ENCODE measurements around the gene COBL. TPM values are rescaled to one million over a fixed set of nuclear protein-coding genes. Genes with fewer than 3 reads are reported as not detected.
A peak's percentile ranks its signal among the peaks of the same experiment; 100 is the strongest.

The COBL gene
- total RNA-seq, 8 experiments from 2014 or later = 0.23 to 54.8 (median 4.3) TPM

- no peak overlapping the region for H3K4me3 ChIP-seq
- no peaks in the 10 kb centered on the region for H3K4me1 ChIP-seq (replicated peaks in 1 of 2)
- in situ Hi-C loops (cut with MboI; ENCODE audit: low pct_unique_long_range_greater_than_20kb in 2 of 9, low sequenced_read_pairs in 9 of 9, unreplicated experiment in 9 of 9) = no loop called here
- WGBS, 10 experiments = 56 to 100% (median 83%) methylated on average over 1 to 19 of the region's 22 CpGs; no CpG with 5 or more reads in 2 of the 10 experiments
- no peak for ATAC-seq (replicated peaks in 6 of 8)
- H3K27ac ChIP-seq = no peak overlapping the region
Observed at GRCh38 chr7:51019891-51020870, 296.4 kb downstream of the COBL start.

GRCh38 chr7:51019191-51019844 is 297.3 kb downstream of the COBL start:
- 40 to 100% (median 95%) methylated on average over 1 to 4 of the region's 7 CpGs for WGBS, 10 experiments
- H3K4me3 ChIP-seq = no peak overlapping the region
- H3K27ac ChIP-seq = no peak overlapping the region
- H3K4me1 ChIP-seq (replicated peaks in 1 of 2) = no peaks in the 10 kb centered on the region
- in situ Hi-C loops (cut with MboI; ENCODE audit: low pct_unique_long_range_greater_than_20kb in 2 of 9, low sequenced_read_pairs in 9 of 9, unreplicated experiment in 9 of 9) = no loop called here
- ATAC-seq (replicated peaks in 6 of 8) = no peak

GRCh38 chr7:51017576-51018535 is 298.8 kb downstream of the COBL start:
- WGBS, 10 experiments = 63 to 100% (median 86%) methylated on average over 1 to 14 of the region's 16 CpGs; no CpG with 5 or more reads in 2 of the 10 experiments

GRCh38 chr7:51016546-51016945 is 300.1 kb downstream of the COBL start:
- WGBS, 10 experiments = 78 to 100% (median 88%) methylated on average over 2 to 7 of the region's 9 CpGs; no CpG with 5 or more reads in 4 of the 10 experiments
- Histone ChIP-seq H3K4me1 (replicated peaks in 1 of 2) (no peaks in the 10 kb centered on the region), H3K4me3 (no peak overlapping the region), H3K27ac (no peak overlapping the region)
- no peak for ATAC-seq (replicated peaks in 6 of 8)
- in situ Hi-C loops (cut with MboI; ENCODE audit: low pct_unique_long_range_greater_than_20kb in 2 of 9, low sequenced_read_pairs in 9 of 9, unreplicated experiment in 9 of 9) = no loop called here

More at GRCh38 chr7:51017576-51018535, 298.8 kb downstream of the COBL start:
- Histone ChIP-seq H3K27ac (no peak overlapping the region), H3K4me3 (no peak overlapping the region), H3K4me1 (replicated peaks in 1 of 2) (no peaks in the 10 kb centered on the region)
- ATAC-seq (replicated peaks in 6 of 8) = no peak
- in situ Hi-C loops (cut with MboI; ENCODE audit: low pct_unique_long_range_greater_than_20kb in 2 of 9, low sequenced_read_pairs in 9 of 9, unreplicated experiment in 9 of 9) = no loop called here

GRCh38 chr7:51015581-51015980 is 301.0 kb downstream of the COBL start:
- no peak overlapping the region for H3K27ac ChIP-seq
- H3K4me1 ChIP-seq (replicated peaks in 1 of 2) = no peaks in the 10 kb centered on the region
- in situ Hi-C loops (cut with MboI; ENCODE audit: low pct_unique_long_range_greater_than_20kb in 2 of 9, low sequenced_read_pairs in 9 of 9, unreplicated experiment in 9 of 9) = no loop called here
- no peak for ATAC-seq (replicated peaks in 6 of 8)
- no peak overlapping the region for H3K4me3 ChIP-seq
- WGBS, 10 experiments = 20 to 100% (median 88%) methylated on average over 1 to 5 of the region's 11 CpGs; no CpG with 5 or more reads in 3 of the 10 experiments

- in situ Hi-C loops (cut with MboI; ENCODE audit: low pct_unique_long_range_greater_than_20kb in 2 of 9, low sequenced_read_pairs in 9 of 9, unreplicated experiment in 9 of 9) = no loop called here
- H3K27ac ChIP-seq = no peak overlapping the region
- H3K4me1 ChIP-seq (replicated peaks in 1 of 2) = no peaks in the 10 kb centered on the region
- ATAC-seq (replicated peaks in 6 of 8) = no peak
- H3K4me3 ChIP-seq = no peak overlapping the region
- WGBS, 10 experiments = 50 to 100% (median 80%) methylated on average over 1 of the region's 16 CpGs; no CpG with 5 or more reads in 6 of the 10 experiments
Observed at GRCh38 chr7:51014811-51015210, 301.8 kb downstream of the COBL start.

GRCh38 chr7:51013861-51014511 is 302.6 kb downstream of the COBL start:
- WGBS, 10 experiments = 0 to 100% (median 89%) methylated on average over 1 to 8 of the region's 21 CpGs; no CpG with 5 or more reads in 2 of the 10 experiments
- in situ Hi-C loops (cut with MboI; ENCODE audit: low pct_unique_long_range_greater_than_20kb in 2 of 9, low sequenced_read_pairs in 9 of 9, unreplicated experiment in 9 of 9) = no loop called here
- Histone ChIP-seq H3K4me1 (replicated peaks in 1 of 2) (no peaks in the 10 kb centered on the region), H3K4me3 (no peak overlapping the region), H3K27ac (no peak overlapping the region)
- ATAC-seq (replicated peaks in 6 of 8) = no peak

- no peak overlapping the region for H3K27ac ChIP-seq
- 60 to 100% (median 73%) methylated on average over 1 to 11 of the region's 17 CpGs; no CpG with 5 or more reads in 3 of the 10 experiments for WGBS, 10 experiments
- ATAC-seq (replicated peaks in 6 of 8) = no peak
- H3K4me3 ChIP-seq = no peak overlapping the region
- H3K4me1 ChIP-seq (replicated peaks in 1 of 2) = no peaks in the 10 kb centered on the region
- in situ Hi-C loops (cut with MboI; ENCODE audit: low pct_unique_long_range_greater_than_20kb in 2 of 9, low sequenced_read_pairs in 9 of 9, unreplicated experiment in 9 of 9) = no loop called here
Observed at GRCh38 chr7:51013218-51013786, 303.3 kb downstream of the COBL start.

GRCh38 chr7:51012569-51013217 is 303.9 kb downstream of the COBL start:
- Histone ChIP-seq H3K4me3 (no peak overlapping the region), H3K27ac (no peak overlapping the region), H3K4me1 (replicated peaks in 1 of 2) (no peaks in the 10 kb centered on the region)
- in situ Hi-C loops (cut with MboI; ENCODE audit: low pct_unique_long_range_greater_than_20kb in 2 of 9, low sequenced_read_pairs in 9 of 9, unreplicated experiment in 9 of 9) = no loop called here
- no peak for ATAC-seq (replicated peaks in 6 of 8)
- WGBS, 10 experiments = 50 to 100% (median 83%) methylated on average over 1 to 3 of the region's 8 CpGs; no CpG with 5 or more reads in 3 of the 10 experiments

- 40 to 100% (median 90%) methylated on average over 1 to 4 of the region's 7 CpGs; no CpG with 5 or more reads in 1 of the 10 experiments for WGBS, 10 experiments
- Histone ChIP-seq H3K4me1 (replicated peaks in 1 of 2) (no peaks in the 10 kb centered on the region), H3K27ac (no peak overlapping the region), H3K4me3 (no peak overlapping the region)
- no peak for ATAC-seq (replicated peaks in 6 of 8)
- in situ Hi-C loops (cut with MboI; ENCODE audit: low pct_unique_long_range_greater_than_20kb in 2 of 9, low sequenced_read_pairs in 9 of 9, unreplicated experiment in 9 of 9) = no loop called here
Observed at GRCh38 chr7:51011710-51012350, 304.8 kb downstream of the COBL start.

GRCh38 chr7:51010534-51010933 is 306.1 kb downstream of the COBL start:
- peak in 2 of 8 experiments; percentile 20 to 40 for ATAC-seq (replicated peaks in 6 of 8)
- no peaks in the 10 kb centered on the region for H3K4me1 ChIP-seq (replicated peaks in 1 of 2)
- H3K27ac ChIP-seq = no peak overlapping the region
- in situ Hi-C loops (cut with MboI; ENCODE audit: low pct_unique_long_range_greater_than_20kb in 2 of 9, low sequenced_read_pairs in 9 of 9, unreplicated experiment in 9 of 9) = no loop called here
- H3K4me3 ChIP-seq = no peak overlapping the region
- 90 to 100% (median 100%) methylated on average over 2 of the region's 7 CpGs; no CpG with 5 or more reads in 7 of the 10 experiments for whole genome bisulfite sequencing, 10 experiments

Measured in motor neuron (in vitro differentiated cells).